GM23338 (cell line): ENCODE results near the gene FRYL. TPM values are rescaled to one million over a fixed set of nuclear protein-coding genes. Genes with fewer than 3 reads are reported as not detected.

Source experiments
- ATAC-seq: fragments of 200-7000 bp; cut with Tn5 transposase; 3 replicates; pipeline ENCODE4 v1.9.1; 2020
- DNase-seq: peaks from one replicate; pipeline ENCODE4 v3.0.0-alpha.2; 2015; ENCODE audit warnings: low spot score
- H2AFZ ChIP-seq: fragments of 200-600 bp; sonication (generic); 2 replicates; pipeline ENCODE4 v1.8.0; 2016; ENCODE audit warnings: antibody characterized with exemption, mild to moderate bottlenecking, moderate library complexity
- H3F3A ChIP-seq: fragments of 200-600 bp; sonication (generic); replicated peaks from 2 replicates; pipeline ENCODE4 v1.8.0; 2017; ENCODE audit warnings: antibody characterized with exemption, mixed run types, low read depth
- H3K27ac ChIP-seq: fragments of 200-600 bp; sonication (generic); 2 replicates; pipeline ENCODE4 v1.6.1; 2016; ENCODE audit warnings: low read depth
- H3K27me3 ChIP-seq: fragments of 200-600 bp; sonication (generic); 2 replicates; pipeline ENCODE4 v1.8.0; 2016; ENCODE audit warnings: mild to moderate bottlenecking, mixed run types, moderate library complexity; ENCODE audit not compliant: insufficient read depth
- H3K36me3 ChIP-seq: fragments of 200-600 bp; sonication (generic); 2 replicates; pipeline ENCODE4 v1.8.0; 2016; ENCODE audit warnings: mild to moderate bottlenecking; ENCODE audit not compliant: insufficient read depth
- H3K4me1 ChIP-seq: fragments of 200-600 bp; sonication (generic); 2 replicates; pipeline ENCODE4 v1.8.0; 2016; ENCODE audit warnings: mild to moderate bottlenecking, moderate library complexity; ENCODE audit not compliant: insufficient read depth
- H3K4me2 ChIP-seq: fragments of 200-600 bp; sonication (generic); 2 replicates; pipeline ENCODE4 v1.7.1; 2017; ENCODE audit warnings: mixed run types
- H3K4me3 ChIP-seq: fragments of 200-600 bp; sonication (generic); 2 replicates; pipeline ENCODE4 v1.6.1; 2016; ENCODE audit warnings: mixed run types
- H3K79me2 ChIP-seq: fragments of 200-600 bp; sonication (generic); replicated peaks from 2 replicates; pipeline ENCODE4 v1.8.0; 2017; ENCODE audit warnings: mild to moderate bottlenecking; ENCODE audit not compliant: insufficient read depth
- H3K9me2 ChIP-seq: fragments of 200-600 bp; sonication (generic); 2 replicates; pipeline ENCODE4 v1.8.0; 2017; ENCODE audit not compliant: insufficient read depth
- H4K20me1 ChIP-seq: fragments of 200-600 bp; sonication (generic); replicated peaks from 2 replicates; pipeline ENCODE4 v1.8.0; 2017; ENCODE audit warnings: mild to moderate bottlenecking; ENCODE audit not compliant: insufficient read depth
- H3K27ac Mint-ChIP-seq: 2 replicates; pipeline ENCODE4 v1.8.0; 2020; ENCODE audit warnings: inconsistent platforms, mild to moderate bottlenecking, moderate library complexity, mixed read lengths
- H3K27me3 Mint-ChIP-seq: 3 replicates; pipeline ENCODE4 v1.8.0; 2022; ENCODE audit warnings: low read depth, mild to moderate bottlenecking, moderate library complexity, mixed read lengths, inconsistent platforms; ENCODE audit not compliant: insufficient read depth, poor library complexity
- H3K36me3 Mint-ChIP-seq: 3 replicates; pipeline ENCODE4 v1.8.0; 2021; ENCODE audit warnings: low read depth, mild to moderate bottlenecking, inconsistent platforms, moderate library complexity, mixed read lengths
- H3K4me1 Mint-ChIP-seq: 3 replicates; pipeline ENCODE4 v1.8.0; 2020; ENCODE audit warnings: mild to moderate bottlenecking, inconsistent platforms, mixed read lengths
- H3K4me3 Mint-ChIP-seq: 3 replicates; pipeline ENCODE4 v1.8.0; 2021; ENCODE audit warnings: moderate library complexity, mild to moderate bottlenecking, inconsistent platforms, mixed read lengths
- H3K9me3 Mint-ChIP-seq: 3 replicates; pipeline ENCODE4 v1.8.0; 2020; ENCODE audit warnings: moderate library complexity, mild to moderate bottlenecking, inconsistent platforms, mixed read lengths
- CREB1 ChIP-seq: fragments of 250-450 bp; sonication (Bioruptor Pico); IDR thresholded peaks from 2 replicates; pipeline ENCODE4 v1.5.0; 2020; ENCODE audit warnings: low read depth, mild to moderate bottlenecking, moderate library complexity
- ETS1 ChIP-seq: IDR thresholded peaks from 2 replicates; pipeline ENCODE4 v1.6.1; 2016; ENCODE audit warnings: antibody characterized with exemption
- EZH2phosphoT487 ChIP-seq: fragments of 200-600 bp; sonication (generic); IDR thresholded peaks from one replicate; pipeline ENCODE4 v1.8.1; 2018; ENCODE audit warnings: antibody characterized with exemption; ENCODE audit not compliant: unreplicated experiment
- JUNB ChIP-seq: IDR thresholded peaks from one replicate; pipeline ENCODE4 v1.6.1; 2016; ENCODE audit warnings: antibody characterized with exemption; ENCODE audit not compliant: unreplicated experiment
- NANOG ChIP-seq: IDR thresholded peaks from 2 replicates; pipeline ENCODE4 v1.6.1; 2016; ENCODE audit warnings: antibody characterized with exemption, borderline replicate concordance
- POLR2AphosphoS5 ChIP-seq: IDR thresholded peaks from 2 replicates; pipeline ENCODE4 v1.6.1; 2016; ENCODE audit warnings: antibody characterized with exemption, low read depth
- STAT1 ChIP-seq: IDR thresholded peaks from one replicate; pipeline ENCODE4 v1.6.1; 2016; ENCODE audit warnings: antibody characterized with exemption; ENCODE audit not compliant: unreplicated experiment
- ZNF114 ChIP-seq: fragments of 250-450 bp; sonication (Bioruptor Pico); IDR thresholded peaks from 2 replicates; pipeline ENCODE4 v1.5.0; 2020; ENCODE audit warnings: mild to moderate bottlenecking, moderate library complexity
- ZNF331 ChIP-seq: fragments of 250-450 bp; sonication (Bioruptor Pico); IDR thresholded peaks from 2 replicates; pipeline ENCODE4 v1.5.0; 2020; ENCODE audit warnings: low read depth, mild to moderate bottlenecking, moderate library complexity
- polyA plus RNA-seq: library from polyadenylated mRNA; unstranded; fragments of >200 nt; fragmentation: Nextera tagmentation; extraction: Ambion mirVana; gene quantifications from 2 replicates; pipeline ENCODE4 v1.2.1, GENCODE V29; 2016
- total RNA-seq: library from RNA; depleted of rRNA; stranded (reverse); fragments of >200 nt; shearing (Covaris generic); gene quantifications from 2 replicates; pipeline ENCODE4 v1.2.3, GENCODE V29; 2014
- TF ChIP-seq, protein P1 (sequence below), 2 experiments: fragments of 200-600 bp in 1 of 2; sonication (generic) in 1 of 2; conservative IDR thresholded peaks; 2 replicates each; pipeline versions ENCODE4 v1.5.1 to v1.6.1; 2016 to 2017; ENCODE audit warnings: antibody characterized with exemption in 2 of 2, low read depth in 2 of 2, mild to moderate bottlenecking in 2 of 2, moderate library complexity in 1 of 2
- TF ChIP-seq, protein P2 (sequence below): IDR thresholded peaks from one replicate; pipeline ENCODE4 v1.6.1; 2018; ENCODE audit warnings: antibody characterized with exemption; ENCODE audit not compliant: unreplicated experiment

Gene FRYL
- total and polyA plus RNA-seq, 2 experiments from 2014 or later: 30.7 to 53.3 TPM

DNA sequence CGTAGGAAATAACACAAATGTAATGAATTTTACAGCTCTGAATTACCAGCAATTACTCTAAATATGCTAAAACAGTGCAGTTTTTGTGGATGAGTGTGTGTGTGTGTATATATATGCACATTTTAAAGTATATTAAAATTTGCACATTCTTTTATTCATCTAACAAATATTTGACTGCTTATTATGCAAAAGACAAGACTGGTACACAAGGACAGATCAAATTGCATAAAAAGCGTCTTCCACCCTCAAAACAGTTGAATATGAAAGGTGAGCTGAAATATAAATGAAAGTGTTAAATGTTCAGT is 276.1 kb downstream of the FRYL start:
- Histone ChIP-seq H2AFZ (no peak overlapping the region), H3K27me3 (no peaks in the 10 kb centered on the region), H3K36me3 (no peaks in the 10 kb centered on the region), H3F3A (no peaks in the 10 kb centered on the region), H3K4me3 (no peak overlapping the region), H3K4me1 (peaks cover 19% of the 10 kb centered on the region), H3K27ac (no peak overlapping the region), H3K4me2 (peak overlapping the region; percentile 6; the same call in 1 of the 2 replicates), H3K79me2 (no peaks in the 10 kb centered on the region), H3K9me2 (no peaks in the 10 kb centered on the region), H4K20me1 (no peaks in the 10 kb centered on the region)
- Mint-ChIP-seq H3K27ac (0 out of 2 replicates have a peak overlapping the region, but pooled peaks have one; percentile 37), H3K4me3 (no peak overlapping the region), H3K9me3 (no peaks in the 10 kb centered on the region), H3K4me1 (peaks cover 18% of the 10 kb centered on the region), H3K27me3 (no peaks in the 10 kb centered on the region), H3K36me3 (peaks cover 13% of the 10 kb centered on the region; the same call in 2 of the 3 replicates)
- DNase-seq (no peak), ATAC-seq (no peak)
- TF ChIP-seq NANOG: no peak
- no peak for TF ChIP-seq JUNB
- TF ChIP-seq, protein P1, sequence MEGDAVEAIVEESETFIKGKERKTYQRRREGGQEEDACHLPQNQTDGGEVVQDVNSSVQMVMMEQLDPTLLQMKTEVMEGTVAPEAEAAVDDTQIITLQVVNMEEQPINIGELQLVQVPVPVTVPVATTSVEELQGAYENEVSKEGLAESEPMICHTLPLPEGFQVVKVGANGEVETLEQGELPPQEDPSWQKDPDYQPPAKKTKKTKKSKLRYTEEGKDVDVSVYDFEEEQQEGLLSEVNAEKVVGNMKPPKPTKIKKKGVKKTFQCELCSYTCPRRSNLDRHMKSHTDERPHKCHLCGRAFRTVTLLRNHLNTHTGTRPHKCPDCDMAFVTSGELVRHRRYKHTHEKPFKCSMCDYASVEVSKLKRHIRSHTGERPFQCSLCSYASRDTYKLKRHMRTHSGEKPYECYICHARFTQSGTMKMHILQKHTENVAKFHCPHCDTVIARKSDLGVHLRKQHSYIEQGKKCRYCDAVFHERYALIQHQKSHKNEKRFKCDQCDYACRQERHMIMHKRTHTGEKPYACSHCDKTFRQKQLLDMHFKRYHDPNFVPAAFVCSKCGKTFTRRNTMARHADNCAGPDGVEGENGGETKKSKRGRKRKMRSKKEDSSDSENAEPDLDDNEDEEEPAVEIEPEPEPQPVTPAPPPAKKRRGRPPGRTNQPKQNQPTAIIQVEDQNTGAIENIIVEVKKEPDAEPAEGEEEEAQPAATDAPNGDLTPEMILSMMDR (conservative IDR thresholded peaks at IDR 0.05; ENCODE audit: low read depth in 2 of 2): no peak
- TF ChIP-seq POLR2AphosphoS5: no peak
- TF ChIP-seq ETS1: no peak
- no peak for TF ChIP-seq ZNF114 (CRISPR knock-in tag)
- TF ChIP-seq CREB1 (CRISPR knock-in tag): no peak
- TF ChIP-seq EZH2phosphoT487: no peak

GRCh38 chr4:48503233-48504025 is 276.6 kb downstream of the FRYL start:
- peaks cover 13% of the 10 kb centered on the region; the same call in 2 of the 3 replicates for H3K36me3 Mint-ChIP-seq
- TF ChIP-seq STAT1 (no peak), ETS1 (no peak), ZNF331 (no peak), ZNF114 (CRISPR knock-in tag) (no peak), EZH2phosphoT487 (no peak), POLR2AphosphoS5 (no peak)
- TF ChIP-seq, protein P1 (conservative IDR thresholded peaks at IDR 0.05; ENCODE audit: low read depth in 2 of 2): no peak
- TF ChIP-seq, protein P2, sequence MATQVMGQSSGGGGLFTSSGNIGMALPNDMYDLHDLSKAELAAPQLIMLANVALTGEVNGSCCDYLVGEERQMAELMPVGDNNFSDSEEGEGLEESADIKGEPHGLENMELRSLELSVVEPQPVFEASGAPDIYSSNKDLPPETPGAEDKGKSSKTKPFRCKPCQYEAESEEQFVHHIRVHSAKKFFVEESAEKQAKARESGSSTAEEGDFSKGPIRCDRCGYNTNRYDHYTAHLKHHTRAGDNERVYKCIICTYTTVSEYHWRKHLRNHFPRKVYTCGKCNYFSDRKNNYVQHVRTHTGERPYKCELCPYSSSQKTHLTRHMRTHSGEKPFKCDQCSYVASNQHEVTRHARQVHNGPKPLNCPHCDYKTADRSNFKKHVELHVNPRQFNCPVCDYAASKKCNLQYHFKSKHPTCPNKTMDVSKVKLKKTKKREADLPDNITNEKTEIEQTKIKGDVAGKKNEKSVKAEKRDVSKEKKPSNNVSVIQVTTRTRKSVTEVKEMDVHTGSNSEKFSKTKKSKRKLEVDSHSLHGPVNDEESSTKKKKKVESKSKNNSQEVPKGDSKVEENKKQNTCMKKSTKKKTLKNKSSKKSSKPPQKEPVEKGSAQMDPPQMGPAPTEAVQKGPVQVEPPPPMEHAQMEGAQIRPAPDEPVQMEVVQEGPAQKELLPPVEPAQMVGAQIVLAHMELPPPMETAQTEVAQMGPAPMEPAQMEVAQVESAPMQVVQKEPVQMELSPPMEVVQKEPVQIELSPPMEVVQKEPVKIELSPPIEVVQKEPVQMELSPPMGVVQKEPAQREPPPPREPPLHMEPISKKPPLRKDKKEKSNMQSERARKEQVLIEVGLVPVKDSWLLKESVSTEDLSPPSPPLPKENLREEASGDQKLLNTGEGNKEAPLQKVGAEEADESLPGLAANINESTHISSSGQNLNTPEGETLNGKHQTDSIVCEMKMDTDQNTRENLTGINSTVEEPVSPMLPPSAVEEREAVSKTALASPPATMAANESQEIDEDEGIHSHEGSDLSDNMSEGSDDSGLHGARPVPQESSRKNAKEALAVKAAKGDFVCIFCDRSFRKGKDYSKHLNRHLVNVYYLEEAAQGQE: no peak

More at GRCh38 chr4:48503233-48504025, 276.6 kb downstream of the FRYL start:
- Mint-ChIP-seq H3K27ac (0 out of 2 replicates have a peak overlapping the region, but pooled peaks have one; percentile 37), H3K4me3 (no peak overlapping the region), H3K4me1 (peaks cover 23% of the 10 kb centered on the region), H3K27me3 (no peaks in the 10 kb centered on the region), H3K9me3 (no peaks in the 10 kb centered on the region)
- DNase-seq: no peak
- H3K27ac ChIP-seq: no peak overlapping the region
- H3K4me3 ChIP-seq: no peak overlapping the region
- H3K4me2 ChIP-seq: peak overlapping the region; percentile 6; the same call in 1 of the 2 replicates
- H3F3A ChIP-seq: no peaks in the 10 kb centered on the region
- no peak overlapping the region for H2AFZ ChIP-seq
- H3K27me3 ChIP-seq: no peaks in the 10 kb centered on the region
- no peaks in the 10 kb centered on the region for H3K79me2 ChIP-seq
- no peaks in the 10 kb centered on the region for H3K9me2 ChIP-seq
- H4K20me1 ChIP-seq: no peaks in the 10 kb centered on the region
- peaks cover 19% of the 10 kb centered on the region for H3K4me1 ChIP-seq
- ATAC-seq: no peak
- no peaks in the 10 kb centered on the region for H3K36me3 ChIP-seq
